Endometrium (tissue), 2 donors: Measurements from ENCODE around the gene DKK2.

Experiments
- FAIRE-seq: peaks from 2 replicates; lab custom pipeline; 2012; peaks lifted over from hg19 to GRCh38; lab: Jason Lieb, UNC
- donor health status: control.
- donor health status: control.

Gene DKK2

GRCh38 chr4:107035819-107036583 is at the start of gene DKK2:
Gene DKK2 (minus strand): TSS chr4:107036313. CDS start chr4:107035591, 722 bp downstream.
- FAIRE-seq, result no peak

DNA sequence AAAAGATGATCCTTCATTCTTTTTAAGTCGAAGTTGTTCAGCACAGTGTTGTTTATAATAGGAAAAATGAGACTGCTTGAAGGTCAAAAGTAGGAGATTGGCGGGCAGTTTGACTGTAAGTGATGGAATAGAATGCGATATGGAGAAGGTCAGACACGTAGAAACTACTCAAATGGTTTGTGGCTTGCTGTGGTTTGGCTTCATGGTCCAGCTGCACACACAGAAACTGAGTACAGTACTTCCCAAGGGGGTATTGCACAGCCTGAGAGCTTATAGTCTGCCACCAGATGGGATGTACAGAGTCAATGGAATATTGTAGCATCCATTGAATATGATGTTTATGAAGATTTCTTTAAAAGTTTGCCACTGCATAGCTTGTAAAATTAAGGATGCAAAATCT is 41.1 kb upstream of the DKK2 start:
- no peak for FAIRE-seq

DNA sequence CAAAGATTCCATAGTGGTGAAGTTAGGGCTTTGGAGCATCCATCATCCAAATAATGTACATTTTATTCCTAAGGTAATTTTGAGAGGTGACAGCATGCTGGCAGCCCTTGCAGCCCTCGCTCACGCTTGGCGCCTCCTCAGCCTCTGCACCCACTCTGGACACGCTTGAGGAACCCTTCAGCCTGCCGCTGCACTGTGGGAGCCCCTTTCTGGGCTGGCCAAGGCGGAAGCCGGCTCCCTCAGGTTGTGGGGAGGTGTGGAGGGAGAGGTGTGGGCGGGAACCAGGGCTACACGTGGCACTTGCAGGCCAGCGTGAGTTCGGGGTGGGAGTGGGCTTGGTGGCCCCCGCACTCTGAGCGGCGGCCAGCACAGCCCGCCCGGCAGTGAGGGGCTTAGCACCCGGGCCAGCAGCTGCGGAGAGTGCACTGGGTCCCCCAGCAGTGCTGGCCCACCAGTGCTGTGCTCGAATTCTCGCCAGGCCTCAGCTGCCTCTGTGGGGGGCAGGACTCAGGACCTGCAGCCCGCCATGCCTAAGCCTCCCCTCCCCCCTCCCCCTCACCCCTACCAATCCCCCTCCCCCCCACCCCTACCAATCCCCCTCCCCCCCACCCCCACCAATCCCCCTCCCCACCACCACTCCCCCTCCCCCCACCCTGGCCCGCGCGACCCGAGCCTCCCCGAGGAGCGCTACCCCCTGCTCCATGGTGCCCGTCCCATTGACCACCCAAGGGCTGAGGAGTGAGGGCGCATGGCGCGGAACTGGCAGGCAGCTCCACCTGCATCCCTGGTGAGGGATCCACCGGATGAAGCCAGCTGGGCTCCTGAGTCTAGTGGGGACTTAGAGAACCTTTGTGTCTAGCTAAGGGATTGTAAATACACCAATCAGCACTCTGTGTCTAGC is 37.0 kb upstream of the DKK2 start:
- no peak for FAIRE-seq

DNA sequence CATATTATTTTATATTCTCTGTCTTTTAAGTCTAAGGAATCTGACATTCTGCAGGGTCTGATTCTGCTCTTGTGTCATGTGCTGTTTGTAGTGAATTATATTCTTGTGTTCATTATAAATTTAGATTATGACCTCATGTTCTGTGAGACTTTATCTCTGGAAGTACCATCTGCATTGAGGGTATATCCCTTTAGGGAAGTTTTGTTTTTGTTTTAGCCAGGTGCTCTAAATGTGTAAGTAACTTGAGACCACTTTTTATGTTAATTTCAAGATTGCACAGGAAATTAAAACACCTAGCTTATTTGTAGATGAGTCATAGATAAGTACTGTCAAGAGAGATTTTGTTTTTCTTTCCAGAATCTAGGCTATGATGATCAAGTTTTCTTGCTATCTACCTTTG is 35.0 kb upstream of the DKK2 start:
- FAIRE-seq, result no peak

DNA sequence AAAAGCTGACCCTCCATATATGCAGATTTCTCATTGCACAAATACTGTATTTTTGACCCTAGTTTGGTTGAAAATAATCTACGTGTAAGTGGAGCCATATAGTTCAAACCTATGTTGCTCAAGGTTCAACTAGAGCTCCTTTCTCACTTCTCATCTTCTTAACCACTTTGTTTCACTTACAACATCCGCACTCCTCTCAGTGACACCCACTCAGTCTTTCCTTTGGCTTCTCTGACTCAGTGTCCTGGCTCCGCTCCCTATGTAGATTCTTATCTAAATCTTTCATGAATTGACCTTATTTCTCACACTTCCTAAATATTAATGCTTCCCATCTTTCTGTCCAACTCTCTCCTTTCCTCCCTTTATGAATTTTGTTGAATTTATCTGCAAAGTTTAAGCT is 32.9 kb upstream of the DKK2 start:
- FAIRE-seq, result no peak

DNA sequence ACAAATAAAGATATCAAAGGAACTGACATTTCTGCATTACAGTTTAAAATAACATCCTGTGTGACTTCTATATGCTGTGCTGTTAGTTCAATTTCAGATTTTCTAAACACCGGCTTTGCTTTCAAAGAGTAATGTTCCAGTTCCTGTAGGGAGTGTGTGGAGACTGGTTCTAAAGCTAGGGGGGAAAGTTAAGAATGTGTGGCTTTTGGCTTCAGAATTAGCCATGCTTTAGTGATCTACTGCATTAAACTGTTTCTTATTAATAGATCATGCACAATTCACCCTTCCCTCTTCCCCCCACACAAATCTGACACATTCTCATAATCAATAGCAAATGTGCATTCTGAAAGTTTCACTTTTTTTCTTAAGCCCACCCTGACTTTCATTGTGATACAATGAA is 32.0 kb upstream of the DKK2 start:
- FAIRE-seq, result no peak

- FAIRE-seq, result no peak
Measured at GRCh38 chr4:107066621-107067020, 30.5 kb upstream of the DKK2 start.

- no peak for FAIRE-seq
Measured at GRCh38 chr4:107065201-107065600, 29.1 kb upstream of the DKK2 start.

DNA sequence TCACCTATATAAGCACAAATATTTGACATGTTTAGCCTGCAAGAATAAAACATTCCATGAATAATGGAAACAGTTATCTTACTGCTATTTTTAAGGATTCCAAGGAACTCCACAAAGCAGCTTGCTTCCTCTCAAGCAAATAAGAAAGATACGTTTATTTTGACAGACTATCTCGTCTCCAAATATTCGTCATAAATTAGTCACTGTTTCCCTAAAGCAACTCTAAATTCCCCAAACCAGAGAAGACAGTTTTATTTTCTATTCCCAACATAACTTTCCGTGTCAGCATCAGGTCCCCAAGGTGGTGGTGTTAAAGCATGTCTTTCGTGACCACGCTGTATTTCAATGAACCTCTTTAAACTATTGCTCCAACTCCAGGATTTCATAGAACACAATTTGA is 24.3 kb upstream of the DKK2 start:
- FAIRE-seq, result no peak

- FAIRE-seq, result no peak
Measured at GRCh38 chr4:107058828-107059227, 22.7 kb upstream of the DKK2 start.

- FAIRE-seq, result no peak
Measured at GRCh38 chr4:107050525-107051135, 14.5 kb upstream of the DKK2 start.

- peak; percentile 46 for FAIRE-seq
Measured at GRCh38 chr4:107046261-107046660, 10.1 kb upstream of the DKK2 start.

- FAIRE-seq, result no peak
Measured at GRCh38 chr4:107044170-107044569, 8.1 kb upstream of the DKK2 start.

- FAIRE-seq, result no peak
Measured at GRCh38 chr4:107037199-107037584, 1.1 kb upstream of the DKK2 start.

- FAIRE-seq, result no peak
Measured at GRCh38 chr4:107036584-107037198, 578 bp upstream of the DKK2 start.

DNA sequence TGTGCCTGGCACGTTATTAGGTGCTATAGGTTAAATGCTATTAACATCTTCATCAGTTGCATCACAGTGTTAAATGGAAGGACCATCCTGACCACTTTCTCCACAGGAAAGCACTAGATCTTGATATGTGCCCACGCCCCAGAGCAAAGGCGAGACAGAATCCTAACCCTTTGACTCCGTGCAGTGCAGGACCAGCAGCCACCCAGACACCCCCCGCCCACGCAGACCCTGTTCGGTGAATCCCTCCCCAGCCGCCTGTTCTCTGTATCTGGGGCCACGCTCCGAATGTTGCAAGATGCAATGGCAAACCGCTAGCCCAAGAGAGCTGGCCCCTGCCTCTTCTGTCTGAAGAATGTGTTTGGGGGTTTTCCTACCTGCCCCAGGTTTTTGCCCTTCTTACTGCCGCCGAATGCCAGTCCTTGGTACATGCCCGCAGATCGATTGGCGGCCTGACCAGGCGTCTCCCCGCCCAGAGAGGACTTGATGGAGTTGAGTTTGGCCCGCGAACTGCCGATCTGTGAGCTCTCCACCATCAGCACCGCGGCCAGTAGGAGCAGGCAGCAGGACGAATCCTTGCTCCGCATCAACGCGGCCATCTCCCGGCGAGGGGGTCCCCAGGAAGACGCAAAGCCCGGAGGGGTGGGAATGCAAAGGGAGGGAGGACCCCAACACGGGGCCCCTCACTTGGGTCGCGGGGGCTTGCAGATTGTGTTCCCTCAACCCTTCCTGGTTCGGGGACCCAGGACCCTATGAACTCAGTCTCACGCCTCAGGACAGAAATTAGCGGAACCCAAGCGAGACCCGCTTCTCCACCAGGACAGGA is 906 bp downstream of the DKK2 start:
- FAIRE-seq, result no peak

DNA sequence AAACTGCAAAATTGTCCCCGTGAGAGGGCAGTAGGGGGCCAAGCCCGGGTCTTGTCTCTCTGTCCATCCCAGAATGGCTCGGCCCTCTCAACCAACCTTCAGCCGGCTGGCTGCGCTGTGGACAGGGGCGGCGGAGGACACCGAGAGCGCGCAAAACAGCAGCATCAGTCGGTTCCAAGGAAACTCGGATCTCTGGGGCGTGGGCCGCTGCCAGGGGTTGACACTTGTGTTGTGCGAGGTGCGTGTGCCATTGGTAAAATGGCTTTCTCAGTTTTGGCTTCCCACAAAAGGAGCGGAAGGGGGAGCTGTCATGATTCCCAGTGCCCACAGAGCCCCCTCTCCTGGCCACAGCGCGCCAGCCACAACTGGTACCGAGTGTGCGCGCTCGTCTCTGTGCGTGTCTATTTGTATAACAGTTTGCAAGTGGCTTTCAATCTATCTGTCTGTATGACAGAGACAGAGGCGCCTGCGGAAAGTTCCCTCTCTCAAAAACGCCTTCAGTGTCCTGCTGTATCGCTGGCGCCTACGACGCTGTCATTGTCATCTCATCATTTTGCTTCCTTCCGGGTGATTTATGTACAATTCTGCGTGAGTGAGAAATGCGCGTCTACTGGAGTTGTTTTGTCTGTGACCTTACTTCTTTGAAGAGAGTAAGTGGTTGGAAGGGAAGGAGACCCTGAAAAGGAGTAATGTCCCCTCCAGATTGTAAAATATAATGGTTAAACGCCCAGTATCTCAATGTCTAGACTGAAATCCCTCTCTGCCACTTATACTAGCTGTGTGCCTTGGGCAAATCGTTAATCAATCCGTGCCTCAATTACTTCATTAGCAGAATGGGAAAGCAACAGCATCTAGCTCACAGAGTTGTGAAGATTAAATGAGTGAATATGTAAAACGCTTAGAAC is 1.8 kb downstream of the DKK2 start:
- FAIRE-seq, result no peak

DNA sequence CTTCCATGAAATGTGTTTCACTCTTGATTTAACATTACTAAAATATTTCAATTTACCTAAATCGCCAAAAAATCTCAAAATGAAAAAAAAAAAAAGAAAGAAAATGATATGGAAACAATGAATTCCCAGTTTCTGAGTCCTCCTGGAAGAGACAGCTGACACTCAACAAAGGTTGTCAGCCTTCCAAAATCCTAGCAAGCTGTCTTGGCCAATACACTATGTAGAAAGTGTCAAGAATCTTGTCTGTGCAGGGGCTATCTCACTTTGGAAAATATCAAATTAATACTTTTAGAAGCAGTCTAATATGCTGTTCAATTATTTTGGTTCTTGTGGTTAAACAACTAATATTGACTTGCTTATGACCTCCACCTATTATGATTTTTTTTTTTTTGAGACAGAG is 8.7 kb downstream of the DKK2 start:
- no peak for FAIRE-seq

DNA sequence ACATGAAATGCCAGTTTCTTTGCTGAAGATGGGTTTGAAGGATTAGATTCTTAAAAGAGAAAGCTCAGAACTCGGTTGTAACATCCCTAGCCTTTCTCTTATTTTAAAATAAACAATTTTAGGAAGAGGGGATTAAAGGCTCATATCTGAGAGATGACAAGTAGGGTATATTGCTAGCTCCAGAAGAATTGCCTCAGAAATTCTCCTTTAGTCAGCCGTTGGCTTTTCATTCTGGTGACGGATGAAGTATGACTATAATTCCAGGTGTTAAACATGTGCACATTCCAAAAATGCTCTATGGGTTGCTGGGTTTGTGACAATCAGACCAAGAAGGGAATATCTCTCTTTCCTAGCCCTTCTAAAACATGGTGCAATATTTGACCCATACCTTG is 17.8 kb downstream of the DKK2 start:
- FAIRE-seq, result no peak
